Measurements from ENCODE around the gene LTB4R.

DNA sequence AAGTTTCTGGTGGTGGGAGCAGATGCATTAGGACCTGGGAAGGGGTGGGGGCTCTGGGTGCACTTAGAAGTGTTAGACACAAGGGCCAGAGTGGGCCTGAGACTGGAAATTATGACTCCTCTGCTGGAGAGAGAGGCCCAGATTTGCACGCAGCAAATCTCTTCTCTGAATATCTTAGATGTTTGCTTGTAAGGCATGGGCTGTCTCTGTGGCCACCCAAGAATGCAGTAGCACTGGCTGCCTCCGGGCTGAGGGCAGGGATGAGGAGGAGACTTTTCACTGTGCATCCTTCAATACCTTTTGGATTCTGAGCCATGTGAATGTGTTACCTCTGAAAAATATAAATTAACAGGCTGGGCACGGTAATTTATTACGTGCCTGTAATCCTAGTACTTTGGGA lies 26.0 kb upstream of the LTB4R start:
- no peak for TF ChIP-seq POLR2A (IDR thresholded peaks at IDR 0.05; ENCODE audit: low read depth, low read length)
- no peak for TF ChIP-seq SPI1 (IDR thresholded peaks at IDR 0.05; ENCODE audit: low read depth, low read length)
- no peak for TF ChIP-seq POLR2AphosphoS5 (IDR thresholded peaks at IDR 0.05; ENCODE audit: low read depth, low read length)
- no peak for TF ChIP-seq TAF1 (IDR thresholded peaks at IDR 0.05; ENCODE audit: low read depth, low read length)
- TF ChIP-seq POU2F2 (IDR thresholded peaks at IDR 0.05; ENCODE audit: low read depth, low read length) = no peak
